GM12878 (cell line): ENCODE results near the gene CD244. TPM values are rescaled to one million over a fixed set of nuclear protein-coding genes. Genes with fewer than 3 reads are reported as not detected.

Source experiments
- ATAC-seq: fragments of 200-7000 bp; cut with Tn5 transposase; 3 replicates; pipeline ENCODE4 v1.9.1; 2020; ENCODE audit warnings: mild to moderate bottlenecking, moderate library complexity
- BruUV-seq: library from RNA; stranded (reverse); fragments of 400-500 nt; replicated peaks from 2 replicates; lab custom pipeline; 2021; lab: Mats Ljungman, UMichigan
- CTCF ChIA-PET: fragments of 300-600 bp; sonication (Branson Sonifier 250); formaldehyde crosslinking; extraction: SDS; loops from one replicate; lab custom pipeline; 2021; ENCODE audit warnings: inconsistent platforms; lab: Yijun Ruan, JAX
- POLR2A ChIA-PET: fragments of 350-600 bp; formaldehyde crosslinking; extraction: SDS; loops from one replicate; lab custom pipeline; 2021; ENCODE audit warnings: inconsistent platforms; lab: Charles Lee
- RAD21 ChIA-PET: fragments of 300-600 bp; sonication (Branson Sonifier 250); formaldehyde crosslinking; loops from one replicate; lab custom pipeline; 2023; ENCODE audit warnings: antibody characterized with exemption; ENCODE audit not compliant: unreplicated experiment; lab: Charles Lee
- SMC1A ChIA-PET: fragments of 300-600 bp; sonication (Branson Sonifier 250); formaldehyde crosslinking; loops from one replicate; lab custom pipeline; 2023; ENCODE audit not compliant: unreplicated experiment, uncharacterized antibody; lab: Charles Lee
- DNase-seq: peaks from one replicate; pipeline ENCODE4 v3.0.0-alpha.2; 2011; ENCODE audit warnings: low read depth, low spot score
- FAIRE-seq: peaks from 3 replicates; lab custom pipeline; 2011; peaks lifted over from hg19 to GRCh38; lab: Jason Lieb, UNC
- H2AFZ ChIP-seq: 2 replicates; pipeline ENCODE4 v1.6.0; 2011; ENCODE audit warnings: low read depth, low read length, control low read depth; ENCODE audit not compliant: control insufficient read depth
- H3K27ac ChIP-seq: 2 replicates; pipeline ENCODE4 v1.5.1; 2011; ENCODE audit warnings: control low read depth; ENCODE audit not compliant: control insufficient read depth, insufficient read depth
- H3K27me3 ChIP-seq, 2 experiments: replicated peaks in 1 of 2; 2 replicates each; pipeline versions ENCODE4 v1.6.0 to v1.6.1; 2011; ENCODE audit warnings: low read length in 1 of 2; ENCODE audit not compliant: control insufficient read depth in 2 of 2, insufficient read depth in 2 of 2
- H3K36me3 ChIP-seq, 2 experiments: 2 replicates each; pipeline ENCODE4 v1.5.1; 2011; ENCODE audit warnings: low read length in 1 of 2; ENCODE audit not compliant: control insufficient read depth in 2 of 2, insufficient read depth in 2 of 2
- H3K4me1 ChIP-seq: 2 replicates; pipeline ENCODE4 v1.6.1; 2011; ENCODE audit warnings: mild to moderate bottlenecking, low read length, moderate library complexity, mixed read lengths; ENCODE audit not compliant: control insufficient read depth, insufficient read depth
- H3K4me2 ChIP-seq: 2 replicates; pipeline ENCODE4 v1.6.0; 2011; ENCODE audit warnings: control low read depth; ENCODE audit not compliant: control insufficient read depth, insufficient read depth
- H3K4me3 ChIP-seq: fragments of 200-600 bp; sonication (generic); 2 replicates; pipeline ENCODE4 v1.5.1; 2016
- H3K79me2 ChIP-seq: 2 replicates; pipeline ENCODE4 v1.6.0; 2011; ENCODE audit warnings: low read length; ENCODE audit not compliant: control insufficient read depth, insufficient read depth
- H3K9ac ChIP-seq: 2 replicates; pipeline ENCODE4 v1.8.0; 2011; ENCODE audit warnings: low read length, control low read depth, mixed read lengths; ENCODE audit not compliant: control insufficient read depth, insufficient read depth
- H3K9me3 ChIP-seq: replicated peaks from 3 replicates; pipeline ENCODE4 v1.5.1; 2011; ENCODE audit warnings: mild to moderate bottlenecking, low read length; ENCODE audit not compliant: control insufficient read depth, insufficient read depth
- H4K20me1 ChIP-seq: 2 replicates; pipeline ENCODE4 v1.6.0; 2011; ENCODE audit not compliant: control insufficient read depth, insufficient read depth
- ASH2L ChIP-seq: fragments of 300-600, 200-600 bp; sonication (generic); IDR thresholded peaks from 2 replicates; pipeline ENCODE4 v1.6.1; 2017; ENCODE audit warnings: low read depth, mild to moderate bottlenecking, borderline replicate concordance
- BCL11A ChIP-seq: IDR thresholded peaks from 2 replicates; pipeline ENCODE4 v1.6.1; 2011; ENCODE audit warnings: low read depth, low read length
- CBFB ChIP-seq: IDR thresholded peaks from 2 replicates; pipeline ENCODE4 v1.6.1; 2016; ENCODE audit warnings: antibody characterized with exemption, low read depth
- CEBPB ChIP-seq, 2 experiments: fragments of 150-350 bp in 1 of 2; IDR thresholded peaks; 2 replicates each; pipeline ENCODE4 v1.6.1; 2012 to 2014; ENCODE audit warnings: low read depth in 2 of 2, low read length in 2 of 2, borderline replicate concordance in 1 of 2, inconsistent platforms in 1 of 2
- CHD1 ChIP-seq: IDR thresholded peaks from 2 replicates; pipeline ENCODE4 v1.6.1; 2012; ENCODE audit warnings: low read depth, low read length, improper control_type of control experiment
- CUX1 ChIP-seq: IDR thresholded peaks from 2 replicates; pipeline ENCODE4 v1.6.1; 2012; ENCODE audit warnings: improper control_type of control experiment, low read depth, low read length; ENCODE audit not compliant: insufficient replicate concordance
- HCFC1 ChIP-seq: fragments of 150-350 bp; IDR thresholded peaks from 2 replicates; pipeline ENCODE4 v1.6.1; 2014; ENCODE audit warnings: low read length
- IRF3 ChIP-seq: fragments of 450-650 bp; IDR thresholded peaks from 2 replicates; pipeline ENCODE4 v1.6.1; 2014; ENCODE audit warnings: mild to moderate bottlenecking
- KLF5 ChIP-seq: fragments of 450-650 bp; IDR thresholded peaks from 2 replicates; pipeline ENCODE4 v1.6.1; 2014; ENCODE audit warnings: mild to moderate bottlenecking; ENCODE audit not compliant: partially characterized antibody
- NFIC ChIP-seq: IDR thresholded peaks from 2 replicates; pipeline ENCODE4 v1.6.1; 2012; ENCODE audit warnings: low read depth, mild to moderate bottlenecking, inconsistent platforms, low read length, moderate library complexity
- SIX5 ChIP-seq: IDR thresholded peaks from 2 replicates; pipeline ENCODE4 v1.6.1; 2011; ENCODE audit warnings: mild to moderate bottlenecking, low read depth, low read length, moderate library complexity; ENCODE audit not compliant: severe bottlenecking
- SUPT20H ChIP-seq: IDR thresholded peaks from 2 replicates; pipeline ENCODE4 v1.6.1; 2011; ENCODE audit warnings: low read depth, mild to moderate bottlenecking, low read length, moderate library complexity, borderline replicate concordance; ENCODE audit not compliant: control insufficient read depth
- YBX1 ChIP-seq: fragments of 450-650 bp; IDR thresholded peaks from 2 replicates; pipeline ENCODE4 v1.6.1; 2016; ENCODE audit warnings: antibody characterized with exemption
- ZBTB40 ChIP-seq: fragments of 450-650 bp; IDR thresholded peaks from 2 replicates; pipeline ENCODE4 v1.6.1; 2016; ENCODE audit warnings: mild to moderate bottlenecking, moderate library complexity, borderline replicate concordance
- ZNF274 ChIP-seq: IDR thresholded peaks from one replicate; pipeline ENCODE4 v1.8.0; 2011; ENCODE audit not compliant: insufficient read length, insufficient read depth
- WGBS: methylation state at CpG from one replicate; pipeline ENCODE4 v1.1.6; 2016; ENCODE audit warnings: low lambda C conversion rate; ENCODE audit not compliant: insufficient replicate concordance, insufficient coverage; ENCODE audit errors: missing lambda C conversion rate; 5-methylcytosine and 5-hydroxymethylcytosine counted together
- in situ Hi-C: fragments of 300-500 bp; cut with MboI; formaldehyde crosslinking; loops from 9 replicates; pipeline ENCODE4 v1.14.3; 2018; ENCODE audit warnings: mixed read lengths
- intact Hi-C: fragments of 100-400 bp; cut with micrococcal nuclease; formaldehyde crosslinking; loops from one replicate; pipeline ENCODE4 v1.14.2; 2022; ENCODE audit not compliant: unreplicated experiment
- polyA plus RNA-seq, 11 experiments: library from polyadenylated mRNA; depleted of rRNA in 4 of 11; unstranded in 6 of 11; stranded (reverse) in 5 of 11; fragments of >200 nt; fragmentation: Nextera tagmentation in 4 of 11; fragmentation: Illumina TruSeq in 1 of 11; extraction: Ambion mirVana in 4 of 11; extraction: Trizol in 1 of 11; gene quantifications; 1 replicate in 1 of 11; 2 replicates in 10 of 11; pipeline versions ENCODE4 v1.2.1 to v1.2.3, GENCODE V29; 2011 to 2016; ENCODE audit warnings: inconsistent platforms in 2 of 11, missing spikeins in 2 of 11, low read depth in 1 of 11
- total RNA-seq, 4 experiments: library from RNA; depleted of rRNA in 3 of 4; stranded (reverse); fragments of >200 nt in 3 of 4; fragmentation: Illumina TruSeq in 1 of 4; extraction: Trizol in 1 of 4; gene quantifications; 2 replicates each; pipeline versions ENCODE4 v1.2.1 to v1.2.3, GENCODE V29; 2013 to 2021

CD244 gene
- total and polyA plus RNA-seq, 10 of the 15 experiments (the other 5 are each of a cell fraction or from before 2014, with no cell fraction given), result 0.24 to 13.6 (median 0.73) TPM

GRCh38 chr1:160810486-160810885 lies 52.2 kb downstream of the CD244 start:
- intact Hi-C loops (no loop called here), in situ Hi-C loops (no loop called here)
- H3K79me2 ChIP-seq, result no peaks in the 10 kb centered on the region
- H4K20me1 ChIP-seq, result no peaks in the 10 kb centered on the region
- ChIA-PET CTCF (interaction anchor here (1.2 kb wide), 1 partner anchor 143 kb away, joined by 4 read pairs; no protein-coding TSS in a partner anchor), RAD21 (no interaction called here), POLR2A (no interaction called here), SMC1A (interaction anchor here (1.2 to 2.1 kb wide), 2 partner anchors 12 to 35 kb away, joined by 3 to 8 read pairs; no protein-coding TSS in a partner anchor)
- no peak overlapping the region for H2AFZ ChIP-seq
- no peak overlapping the region for H3K4me3 ChIP-seq
- ATAC-seq, result no peak
- no peak overlapping the region for H3K27ac ChIP-seq
- no peak for DNase-seq
- no peaks in the 10 kb centered on the region; a peak in 1 of 4 replicates for H3K36me3 ChIP-seq
- no peak overlapping the region for H3K4me2 ChIP-seq
- FAIRE-seq, result no peak
- 46% methylated on average over 1 of the region's 1 CpG for WGBS
- BruUV-seq, result no TSS peak
- H3K9ac ChIP-seq, result no peak overlapping the region
- no peaks in the 10 kb centered on the region for H3K4me1 ChIP-seq
- peaks cover 6% of the 10 kb centered on the region for H3K9me3 ChIP-seq
- H3K27me3 ChIP-seq, result no peaks in the 10 kb centered on the region
- TF ChIP-seq ASH2L (no peak), CHD1 (no peak), ZBTB40 (no peak), ZNF274 (no peak), YBX1 (no peak), SUPT20H (no peak), CUX1 (no peak), NFIC (no peak), HCFC1 (no peak), SIX5 (no peak), BCL11A (no peak), CBFB (no peak), CEBPB (IDR thresholded peaks at IDR 0.05; ENCODE audit: borderline replicate concordance in 1 of 2, low read depth in 2 of 2, low read length in 2 of 2) (no peak), IRF3 (no peak), KLF5 (no peak)
